Colonic mucosa (tissue), 4 donors: ENCODE data around the gene ALOX15B. TPM values are rescaled to one million over a fixed set of nuclear protein-coding genes. Genes with fewer than 3 reads are reported as not detected.
"Not testable (repeated sequence)": the region's sequence is repeated elsewhere in the genome, so short reads cannot be mapped to it uniquely, and the experiment has no call there.

ENCODE experiments used
- DNase-seq: peaks from one replicate; pipeline ENCODE4 v3.0.0-alpha.2; 2020
- H3K27ac ChIP-seq: fragments of 200-600 bp; one replicate; pipeline ENCODE4 v1.8.0; 2021
- H3K27me3 ChIP-seq: fragments of 200-600 bp; one replicate; pipeline ENCODE4 v1.8.0; 2021
- H3K36me3 ChIP-seq: fragments of 200-600 bp; one replicate; pipeline ENCODE4 v1.8.0; 2021
- H3K4me1 ChIP-seq: fragments of 200-600 bp; one replicate; pipeline ENCODE4 v1.8.0; 2021; ENCODE audit warnings: mild to moderate bottlenecking
- H3K4me3 ChIP-seq: fragments of 200-600 bp; one replicate; pipeline ENCODE4 v1.8.0; 2021
- H3K9ac ChIP-seq, 2 donors: one replicate each; pipeline ENCODE4 v1.7.0; 2013; ENCODE audit warnings: control low read depth in 2 of 2, low read depth in 2 of 2, low read length in 2 of 2
- H3K9me3 ChIP-seq: fragments of 200-600 bp; one replicate; pipeline ENCODE4 v1.8.0; 2021
- intact Hi-C: fragments of 100-400 bp; cut with DNase I; formaldehyde crosslinking; loops from one replicate; pipeline ENCODE4 v1.14.1; 2022
- total RNA-seq, 2 donors: library from RNA; stranded (reverse); fragmentation: NEBNext Ultra II Directional in 1 of 2; extraction: Animal tissue kit (Norgen Biotek cat#: 25700) in 1 of 2; gene quantifications; one replicate each; pipeline ENCODE4 v1.2.1, GENCODE V29; 2021
- TF ChIP-seq, protein P1 (sequence below): fragments of 200-600 bp; IDR thresholded peaks from one replicate; pipeline ENCODE4 v1.8.0; 2022; ENCODE audit warnings: antibody characterized with exemption, mild to moderate bottlenecking
- donor health status: healthy.
- donor health status: DM: no; HTN: no; CAD: no.
- donor health status: DM: no; HTN: no; CAD: no.

The ALOX15B gene
- total RNA-seq, 2 donors from 2014 or later, result 0.52 to 0.56 TPM

DNA sequence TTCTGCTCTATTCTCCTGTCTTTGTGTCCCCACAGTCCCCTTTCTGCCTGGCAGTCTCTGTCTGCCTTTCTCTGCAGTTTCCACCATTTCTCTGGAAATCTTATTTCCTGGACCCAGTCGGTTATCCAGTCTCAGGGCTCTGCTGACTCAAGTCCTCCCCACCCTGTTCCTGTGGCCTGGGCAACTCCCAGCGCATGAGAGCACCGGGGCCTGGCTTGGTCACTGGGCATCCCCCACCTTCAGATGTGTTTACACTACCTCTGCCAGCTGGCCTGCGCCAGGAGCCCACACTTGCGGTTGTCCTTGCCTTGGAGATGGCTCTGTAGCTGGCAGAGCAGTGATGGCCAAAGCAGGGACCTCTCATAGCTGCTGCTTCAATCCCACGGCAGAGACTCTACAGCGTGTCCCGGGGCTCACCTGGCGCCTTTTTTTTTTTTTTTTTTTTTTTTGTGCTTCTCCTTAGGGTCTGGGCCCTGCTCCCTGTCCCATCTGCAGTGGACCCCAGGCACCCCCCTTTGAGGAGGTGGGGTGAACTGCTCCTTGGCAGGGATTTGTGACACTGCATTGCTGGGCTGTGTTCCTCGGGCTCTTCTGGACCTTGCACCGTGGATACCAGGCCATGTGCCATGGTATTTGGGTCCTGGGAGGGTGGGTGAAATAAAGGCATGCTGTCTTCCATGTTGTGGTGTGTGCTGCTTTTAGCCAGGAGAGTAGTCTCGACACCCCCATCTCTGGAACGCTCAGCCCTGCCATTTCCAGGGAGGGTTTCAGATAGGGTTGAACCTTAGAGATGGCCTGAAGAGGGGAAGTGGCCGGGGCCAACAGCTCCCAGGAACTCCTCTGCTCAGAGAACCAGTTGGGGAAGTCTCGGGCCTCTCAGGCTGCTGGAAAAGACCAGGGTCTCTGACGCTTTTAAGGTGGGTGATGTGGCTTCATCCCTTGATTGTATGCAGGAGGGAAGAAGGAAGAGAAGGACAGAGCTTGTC is 18.9 kb upstream of the ALOX15B start:
- TF ChIP-seq, protein P1, sequence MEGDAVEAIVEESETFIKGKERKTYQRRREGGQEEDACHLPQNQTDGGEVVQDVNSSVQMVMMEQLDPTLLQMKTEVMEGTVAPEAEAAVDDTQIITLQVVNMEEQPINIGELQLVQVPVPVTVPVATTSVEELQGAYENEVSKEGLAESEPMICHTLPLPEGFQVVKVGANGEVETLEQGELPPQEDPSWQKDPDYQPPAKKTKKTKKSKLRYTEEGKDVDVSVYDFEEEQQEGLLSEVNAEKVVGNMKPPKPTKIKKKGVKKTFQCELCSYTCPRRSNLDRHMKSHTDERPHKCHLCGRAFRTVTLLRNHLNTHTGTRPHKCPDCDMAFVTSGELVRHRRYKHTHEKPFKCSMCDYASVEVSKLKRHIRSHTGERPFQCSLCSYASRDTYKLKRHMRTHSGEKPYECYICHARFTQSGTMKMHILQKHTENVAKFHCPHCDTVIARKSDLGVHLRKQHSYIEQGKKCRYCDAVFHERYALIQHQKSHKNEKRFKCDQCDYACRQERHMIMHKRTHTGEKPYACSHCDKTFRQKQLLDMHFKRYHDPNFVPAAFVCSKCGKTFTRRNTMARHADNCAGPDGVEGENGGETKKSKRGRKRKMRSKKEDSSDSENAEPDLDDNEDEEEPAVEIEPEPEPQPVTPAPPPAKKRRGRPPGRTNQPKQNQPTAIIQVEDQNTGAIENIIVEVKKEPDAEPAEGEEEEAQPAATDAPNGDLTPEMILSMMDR, result no peak
- DNase-seq, result no peak
- H3K9ac ChIP-seq, result no peak overlapping the region
- no peak overlapping the region for H3K27ac ChIP-seq
- intact Hi-C loops, result no loop called here
- no peak overlapping the region for H3K4me3 ChIP-seq
- H3K27me3 ChIP-seq, result peaks cover 6% of the 10 kb centered on the region
- H3K36me3 ChIP-seq, result no peaks in the 10 kb centered on the region
- peaks cover 8% of the 10 kb centered on the region for H3K4me1 ChIP-seq
- no peaks in the 10 kb centered on the region for H3K9me3 ChIP-seq

DNA sequence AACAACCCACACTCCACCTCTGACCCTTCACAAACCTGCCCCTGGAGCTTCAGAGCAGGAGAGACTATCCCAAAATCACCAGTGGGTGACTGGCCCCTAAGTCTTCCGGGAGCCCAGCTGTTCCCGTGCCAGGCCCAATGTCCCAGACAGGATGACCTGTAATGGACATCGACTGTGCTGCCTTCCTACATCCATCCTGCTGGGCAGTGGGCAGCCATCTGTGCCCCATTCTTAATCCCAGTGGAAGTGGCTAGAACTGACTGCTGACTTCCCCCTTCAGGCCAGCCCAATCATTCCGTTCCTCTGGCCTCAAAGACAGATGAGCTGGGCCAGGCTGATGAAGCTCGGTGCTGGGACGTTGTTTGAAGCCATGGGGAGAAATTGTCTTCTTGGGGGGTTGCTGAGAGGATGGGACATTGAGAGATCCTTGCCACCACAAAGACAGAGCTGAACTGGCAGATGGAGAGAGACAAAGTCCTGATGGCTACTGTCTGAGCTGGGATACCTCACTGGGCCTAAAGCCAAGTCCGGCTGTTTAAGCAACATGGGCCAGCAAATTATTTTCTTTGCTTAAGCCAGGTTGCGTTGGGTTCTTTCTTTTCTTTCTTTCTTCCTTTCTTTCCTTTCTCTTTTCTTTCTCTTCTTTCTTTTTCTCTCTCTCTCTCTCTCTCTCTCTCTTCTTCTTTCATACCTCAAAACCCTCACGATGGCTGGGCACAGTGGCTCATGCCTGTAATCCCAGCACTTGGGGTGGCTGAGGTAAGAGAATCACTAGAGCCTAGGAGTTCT is 17.9 kb upstream of the ALOX15B start:
- Histone ChIP-seq H3K27me3 (no peaks in the 10 kb centered on the region), H3K9ac (no peak overlapping the region), H3K4me1 (peaks cover 4% of the 10 kb centered on the region), H3K36me3 (no peaks in the 10 kb centered on the region), H3K4me3 (no peak overlapping the region), H3K9me3 (no peaks in the 10 kb centered on the region), H3K27ac (no peak overlapping the region)
- DNase-seq, result no peak
- intact Hi-C loops, result no loop called here
- TF ChIP-seq, protein P1, result no peak

DNA sequence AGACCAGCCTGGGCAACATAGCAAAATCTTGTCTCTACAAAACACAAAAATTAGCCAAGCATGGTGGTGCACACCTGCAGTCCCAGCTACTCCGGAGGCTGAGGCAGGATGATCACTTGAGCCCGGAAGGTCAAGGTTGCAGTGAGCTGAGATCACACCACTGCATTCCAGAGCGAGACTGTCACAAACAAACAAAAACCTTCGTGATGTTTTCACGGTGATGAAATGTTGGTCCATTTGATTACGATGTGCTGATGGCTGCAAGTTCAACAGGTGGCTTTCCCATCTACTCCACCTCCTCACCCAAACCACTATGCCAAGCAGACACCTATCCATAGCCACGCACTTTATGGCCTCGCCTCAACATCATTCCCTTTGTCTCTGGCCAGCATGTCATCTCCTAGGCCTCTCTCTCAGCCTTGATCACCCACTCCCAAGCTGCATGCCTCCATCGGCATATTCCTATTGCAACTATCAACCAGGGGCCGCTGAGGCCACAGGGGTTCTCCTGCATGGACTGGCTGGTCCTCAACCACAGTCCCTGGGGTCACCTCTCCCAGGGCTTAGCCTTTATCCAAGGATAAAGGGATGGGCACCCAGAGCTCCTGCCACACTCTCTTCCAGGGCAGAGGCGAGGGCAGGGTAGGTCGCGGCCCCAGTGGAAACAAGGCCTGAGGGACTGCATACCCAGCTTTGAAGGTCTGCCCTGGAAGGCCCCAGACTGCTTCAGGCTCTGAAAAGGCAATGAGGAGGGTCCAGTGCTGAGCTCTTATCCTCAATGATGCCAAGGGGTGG is 17.1 kb upstream of the ALOX15B start:
- no peak overlapping the region for H3K4me3 ChIP-seq
- DNase-seq, result no peak
- H3K9me3 ChIP-seq, result no peaks in the 10 kb centered on the region
- no peak overlapping the region for H3K27ac ChIP-seq
- TF ChIP-seq, protein P1, result no peak
- H3K36me3 ChIP-seq, result no peaks in the 10 kb centered on the region
- no peaks in the 10 kb centered on the region for H3K27me3 ChIP-seq
- H3K4me1 ChIP-seq, result no peaks in the 10 kb centered on the region
- no peak overlapping the region for H3K9ac ChIP-seq
- intact Hi-C loops, result no loop called here

DNA sequence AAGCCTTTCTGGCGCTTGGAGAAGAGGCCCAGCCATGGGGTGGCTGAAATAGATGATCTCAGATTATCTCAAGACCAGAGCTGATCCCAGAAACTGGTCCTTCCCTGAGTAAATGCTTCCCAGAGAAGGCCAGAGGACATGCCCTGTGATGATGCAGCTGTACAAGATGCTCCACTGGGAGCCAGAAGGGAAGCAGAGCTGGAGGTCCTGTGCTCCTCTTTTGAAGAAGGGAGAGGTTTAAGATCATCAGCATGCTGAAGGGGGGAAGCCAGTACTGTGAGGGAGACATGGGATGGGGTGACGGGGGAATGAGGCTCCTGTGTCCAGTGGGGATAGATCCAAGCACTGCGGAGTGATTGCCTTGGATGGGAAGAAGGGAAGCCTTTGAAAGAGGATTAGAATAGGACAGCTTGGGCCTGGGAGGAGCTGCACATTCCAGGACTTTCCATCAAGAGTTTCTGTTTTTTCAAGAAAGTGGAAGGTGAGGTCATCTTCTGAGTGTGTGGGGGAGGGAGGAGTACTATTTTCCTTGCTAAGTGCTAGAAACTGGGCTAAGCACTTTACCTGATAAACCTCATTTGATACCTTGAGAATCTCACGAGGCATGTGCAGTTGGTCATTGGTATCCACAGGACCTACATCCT is 16.4 kb upstream of the ALOX15B start:
- no peaks in the 10 kb centered on the region for H3K4me1 ChIP-seq
- intact Hi-C loops, result no loop called here
- no peak overlapping the region for H3K4me3 ChIP-seq
- no peaks in the 10 kb centered on the region for H3K36me3 ChIP-seq
- no peak overlapping the region for H3K9ac ChIP-seq
- no peak for DNase-seq
- H3K27me3 ChIP-seq, result no peaks in the 10 kb centered on the region
- TF ChIP-seq, protein P1, result no peak
- no peaks in the 10 kb centered on the region for H3K9me3 ChIP-seq
- no peak overlapping the region for H3K27ac ChIP-seq

DNA sequence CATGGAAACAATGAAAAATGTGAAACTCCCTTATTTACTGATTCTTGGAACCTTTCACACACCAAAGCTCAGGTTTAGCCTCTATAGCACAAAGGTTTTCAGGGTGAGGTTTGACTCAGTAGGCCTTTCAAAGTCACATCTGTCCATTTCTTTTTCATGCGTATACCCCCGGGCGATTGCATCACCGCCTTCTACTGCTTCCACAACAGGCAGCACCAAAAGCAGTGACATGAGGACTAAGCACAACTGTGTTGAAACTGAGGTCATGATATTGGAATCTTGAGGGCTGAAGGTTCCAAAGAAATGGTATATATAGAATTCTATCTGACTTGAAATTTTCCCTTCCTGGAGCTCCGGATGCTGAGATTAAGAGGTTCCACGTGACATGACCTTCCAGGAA is 14.7 kb upstream of the ALOX15B start:
- intact Hi-C loops, H3K36me3 ChIP-seq, H3K4me3 ChIP-seq, H3K9ac ChIP-seq, DNase-seq, H3K9me3 ChIP-seq, H3K4me1 ChIP-seq, H3K27me3 ChIP-seq, H3K27ac ChIP-seq: not testable (repeated sequence)
